ENCODE results near the gene B4GALT4.

Gene B4GALT4

GRCh38 chr3:119237299-119237698 lies 3.4 kb downstream of the B4GALT4 start:
- in situ Hi-C loops (cut with MboI; ENCODE audit: low sequenced_read_pairs) = no loop called here

GRCh38 chr3:119236756-119237155 lies 3.9 kb downstream of the B4GALT4 start:
- in situ Hi-C loops (cut with MboI; ENCODE audit: low sequenced_read_pairs) = no loop called here

GRCh38 chr3:119235151-119235550 lies 5.5 kb downstream of the B4GALT4 start:
- in situ Hi-C loops (cut with MboI; ENCODE audit: low sequenced_read_pairs) = no loop called here

DNA sequence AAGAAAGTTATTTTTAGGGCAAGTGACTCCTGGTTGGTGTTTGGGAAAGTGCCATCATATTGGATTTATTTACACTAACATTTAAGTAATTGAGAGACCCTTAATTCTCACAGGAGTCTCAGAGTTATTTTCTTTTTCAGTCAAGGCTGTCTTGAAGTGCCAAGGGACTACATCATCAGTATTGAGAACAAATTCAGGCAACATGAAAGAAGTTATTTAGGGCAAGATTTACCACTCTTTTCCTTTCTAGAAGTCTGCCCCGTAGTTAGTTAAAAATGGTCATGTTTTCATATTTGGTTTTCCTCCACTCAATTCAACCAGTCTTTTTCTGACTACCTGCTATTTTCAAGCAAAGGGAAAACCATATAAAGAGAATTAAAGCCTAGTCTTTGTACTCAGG lies 6.1 kb downstream of the B4GALT4 start:
- in situ Hi-C loops (cut with MboI; ENCODE audit: low sequenced_read_pairs) = no loop called here

DNA sequence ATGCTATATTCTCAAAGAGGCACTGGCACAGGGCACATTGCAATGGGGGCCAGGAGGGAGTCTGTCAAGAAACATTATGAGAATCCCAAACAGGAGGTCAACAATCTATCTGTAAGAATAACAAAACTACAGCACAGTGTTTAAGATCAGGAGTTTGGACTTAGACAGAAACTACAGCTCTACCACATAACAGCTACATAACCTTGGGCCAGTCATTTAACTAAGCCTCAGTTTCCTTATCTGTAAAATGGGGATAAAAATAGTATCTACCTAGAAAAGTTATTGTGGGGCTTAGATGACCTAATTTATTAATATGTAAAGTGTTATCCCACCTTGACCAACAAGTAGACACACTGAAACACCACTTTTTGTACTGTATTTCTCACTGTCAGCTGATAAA lies 9.9 kb downstream of the B4GALT4 start:
- in situ Hi-C loops (cut with MboI; ENCODE audit: low sequenced_read_pairs) = no loop called here

- in situ Hi-C loops (cut with MboI; ENCODE audit: low sequenced_read_pairs) = no loop called here
These were observed 10.6 kb downstream of the B4GALT4 start for GRCh38 chr3:119230071-119230470.

DNA sequence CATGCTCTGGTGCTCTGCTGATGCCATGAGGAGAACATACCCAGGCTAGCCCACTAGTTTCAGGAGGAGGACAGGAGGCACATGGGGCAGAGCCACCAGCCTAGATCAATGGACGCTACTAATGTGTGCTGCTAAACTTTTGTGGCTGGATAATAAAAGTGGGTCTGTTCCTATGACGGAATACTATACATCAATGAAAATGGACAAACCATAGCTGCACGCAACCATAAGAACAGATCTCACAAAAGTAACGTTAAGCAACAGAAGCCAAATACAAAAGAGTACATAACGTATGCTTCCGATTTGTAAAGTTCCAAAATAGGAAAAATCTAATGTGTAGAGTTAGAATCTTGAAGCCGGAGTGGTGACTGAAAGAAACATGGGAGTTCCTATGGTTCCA lies 11.5 kb downstream of the B4GALT4 start:
- in situ Hi-C loops (cut with MboI; ENCODE audit: low sequenced_read_pairs) = no loop called here

GRCh38 chr3:119228373-119229145 lies 12.1 kb downstream of the B4GALT4 start:
- in situ Hi-C loops (cut with MboI; ENCODE audit: low sequenced_read_pairs) = no loop called here

- in situ Hi-C loops (cut with MboI; ENCODE audit: low sequenced_read_pairs) = no loop called here
These were observed 13.4 kb downstream of the B4GALT4 start for GRCh38 chr3:119227070-119227850.

- in situ Hi-C loops (cut with MboI; ENCODE audit: low sequenced_read_pairs) = no loop called here
These were observed 15.6 kb downstream of the B4GALT4 start for GRCh38 chr3:119225121-119225520.

DNA sequence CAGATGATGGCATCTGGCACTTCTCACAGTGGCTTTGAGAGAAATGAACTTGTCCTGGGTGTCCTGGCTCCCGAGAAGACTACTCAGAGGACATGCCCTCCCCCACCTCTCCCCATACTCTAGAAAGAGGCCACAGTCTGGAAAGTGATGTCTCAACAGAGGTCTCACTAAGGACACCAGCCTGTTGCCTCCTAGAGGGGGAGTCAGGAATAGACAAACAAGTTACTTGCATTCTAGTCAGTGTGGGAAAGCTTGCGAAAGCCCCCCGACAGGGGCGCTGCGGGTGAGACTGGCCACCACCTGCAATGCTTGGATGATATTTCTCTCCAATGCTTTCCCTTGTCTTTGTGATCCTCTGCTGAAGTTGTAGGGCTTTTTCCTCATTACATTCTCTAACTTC lies 17.2 kb downstream of the B4GALT4 start:
- in situ Hi-C loops (cut with MboI; ENCODE audit: low sequenced_read_pairs) = no loop called here

DNA sequence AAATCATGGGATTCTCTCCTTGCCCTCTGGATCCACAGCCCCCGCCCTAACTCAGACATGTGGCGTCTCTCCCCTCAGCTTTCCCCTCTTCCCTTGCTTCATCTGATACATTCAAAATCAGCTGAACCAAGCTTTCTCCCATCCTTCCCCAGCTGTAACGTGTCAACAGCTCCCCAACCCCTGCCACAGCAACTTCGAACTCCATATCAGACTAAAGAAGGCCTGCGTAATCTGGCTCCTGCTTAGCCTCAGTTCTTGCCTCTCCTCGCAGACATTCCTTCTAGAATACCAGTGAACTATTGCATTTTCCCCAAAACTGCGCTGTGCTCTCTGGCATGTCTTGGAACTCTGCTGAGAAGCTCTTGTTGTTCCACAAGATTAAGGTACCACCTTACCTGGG lies 18.3 kb downstream of the B4GALT4 start:
- in situ Hi-C loops (cut with MboI; ENCODE audit: low sequenced_read_pairs) = no loop called here

DNA sequence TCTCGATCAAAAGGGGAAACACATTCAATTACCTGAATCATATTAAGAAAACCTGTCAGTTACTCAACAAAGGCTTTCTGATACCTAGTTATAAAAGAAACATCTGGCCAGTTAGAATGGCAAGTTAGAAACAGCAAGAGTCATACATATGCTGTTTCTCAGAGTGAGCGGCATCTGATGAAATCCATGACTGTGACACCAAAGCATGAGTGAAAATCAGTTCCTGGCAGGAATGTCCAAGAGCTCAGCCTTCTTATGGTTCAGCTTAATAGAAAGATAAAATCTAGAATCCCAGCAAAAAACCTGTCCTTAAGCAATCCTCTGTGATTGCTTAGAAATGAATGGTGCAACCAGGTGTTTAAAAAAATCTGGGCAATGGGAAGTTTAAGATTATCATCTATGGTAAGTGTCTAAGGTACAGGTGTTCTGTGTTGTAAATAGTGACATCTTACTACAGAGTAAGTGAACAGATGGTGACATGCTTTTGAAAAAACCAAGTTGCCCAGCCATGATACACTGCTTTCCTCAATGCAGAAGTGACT lies 18.8 kb downstream of the B4GALT4 start:
- in situ Hi-C loops (cut with MboI; ENCODE audit: low sequenced_read_pairs) = no loop called here

DNA sequence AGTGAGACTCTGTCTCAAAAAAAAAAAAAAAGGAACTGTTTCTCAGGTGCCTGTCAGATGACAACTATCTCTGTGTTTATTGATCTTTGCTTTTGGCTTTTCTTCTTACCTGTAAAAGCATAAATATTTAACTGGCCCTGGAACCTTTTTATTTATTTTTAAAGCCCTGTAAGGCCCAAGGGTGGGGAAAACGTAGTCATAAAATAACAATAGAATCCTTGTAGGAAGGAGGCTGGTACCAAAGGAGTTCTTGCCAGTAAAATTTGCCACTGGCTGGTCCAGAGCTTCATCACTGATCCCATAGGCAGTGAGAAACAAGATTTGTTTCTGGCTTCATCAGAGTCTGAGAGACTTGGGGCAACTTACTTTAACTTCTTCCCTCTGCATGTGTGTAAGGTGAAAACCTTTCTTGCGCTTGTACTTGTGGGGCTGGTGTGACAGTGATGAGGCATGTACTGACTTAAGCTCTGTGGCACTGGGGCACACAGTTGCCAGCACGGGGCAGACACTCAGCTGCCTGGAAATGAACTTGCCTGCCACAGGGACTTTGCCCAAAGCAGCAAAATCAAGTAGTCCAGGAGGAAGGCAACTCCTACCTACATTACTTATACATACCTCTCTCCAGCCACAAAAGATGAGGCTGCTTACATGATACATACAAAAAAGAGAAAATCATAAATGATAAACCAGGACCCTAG lies 19.6 kb downstream of the B4GALT4 start:
- in situ Hi-C loops (cut with MboI; ENCODE audit: low sequenced_read_pairs) = no loop called here

DNA sequence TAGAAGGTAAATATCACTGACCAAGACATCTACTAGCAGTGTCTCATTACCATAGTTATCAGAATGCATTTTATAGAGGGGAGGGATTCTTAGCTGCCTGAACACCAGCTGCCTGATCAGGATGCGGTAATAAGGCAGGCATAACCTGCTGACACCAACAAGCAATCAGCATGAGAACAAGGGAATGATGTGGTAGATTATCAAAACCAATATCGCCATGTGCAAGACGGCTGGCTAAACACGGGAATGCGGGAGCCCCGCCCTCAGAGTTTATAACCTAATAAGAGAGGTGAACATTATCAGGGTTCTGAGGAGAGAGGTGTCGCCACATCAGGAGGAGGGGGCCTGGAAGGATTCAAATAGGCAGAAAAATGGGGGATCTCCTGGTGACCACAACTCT lies 20.5 kb downstream of the B4GALT4 start:
- in situ Hi-C loops (cut with MboI; ENCODE audit: low sequenced_read_pairs) = no loop called here

- in situ Hi-C loops (cut with MboI; ENCODE audit: low sequenced_read_pairs) = no loop called here
These were observed 21.6 kb downstream of the B4GALT4 start for GRCh38 chr3:119219069-119219468.

DNA sequence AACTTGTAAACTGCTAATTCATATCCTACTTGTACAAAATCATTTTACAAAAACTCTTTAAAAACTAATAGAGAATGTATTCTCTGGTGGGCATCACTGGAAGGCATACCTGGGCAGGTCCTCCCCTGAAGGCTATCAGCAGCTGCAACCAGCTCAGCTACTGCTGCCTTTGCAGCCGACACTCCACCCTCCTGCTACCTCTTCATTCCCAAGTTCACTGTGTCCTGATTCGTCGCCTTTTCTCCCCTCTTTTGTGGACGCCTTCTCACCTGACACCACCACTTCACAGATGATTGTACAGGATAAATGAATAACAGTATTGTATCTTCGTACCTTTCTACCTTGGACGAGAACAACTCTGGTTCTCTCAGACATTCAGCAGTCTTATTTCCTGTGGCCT lies 28.9 kb downstream of the B4GALT4 start:
- in situ Hi-C loops (cut with MboI; ENCODE audit: low sequenced_read_pairs) = no loop called here

- in situ Hi-C loops (cut with MboI; ENCODE audit: low sequenced_read_pairs) = no loop called here
These were observed 29.5 kb downstream of the B4GALT4 start for GRCh38 chr3:119211193-119211592.

DNA sequence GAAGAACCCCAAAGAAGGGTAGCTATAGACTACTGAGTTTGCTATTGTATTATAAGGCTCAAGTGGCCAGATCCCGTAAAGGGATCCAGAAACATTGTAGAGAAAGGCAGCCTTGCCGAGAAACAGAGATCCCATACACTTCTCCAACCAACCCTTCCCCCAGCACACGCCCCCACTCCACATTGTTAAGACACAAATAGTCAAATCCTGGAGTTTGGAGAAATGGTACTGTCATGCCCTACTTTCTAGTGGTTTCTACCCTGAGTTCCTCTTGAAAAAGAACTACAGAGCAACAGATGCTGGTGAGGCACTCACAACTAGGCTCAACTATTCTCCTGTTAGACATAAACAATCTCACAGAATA lies 33.2 kb downstream of the B4GALT4 start:
- in situ Hi-C loops (cut with MboI; ENCODE audit: low sequenced_read_pairs) = no loop called here

GRCh38 chr3:119206611-119207511 lies 33.8 kb downstream of the B4GALT4 start:
- in situ Hi-C loops (cut with MboI; ENCODE audit: low sequenced_read_pairs) = no loop called here

DNA sequence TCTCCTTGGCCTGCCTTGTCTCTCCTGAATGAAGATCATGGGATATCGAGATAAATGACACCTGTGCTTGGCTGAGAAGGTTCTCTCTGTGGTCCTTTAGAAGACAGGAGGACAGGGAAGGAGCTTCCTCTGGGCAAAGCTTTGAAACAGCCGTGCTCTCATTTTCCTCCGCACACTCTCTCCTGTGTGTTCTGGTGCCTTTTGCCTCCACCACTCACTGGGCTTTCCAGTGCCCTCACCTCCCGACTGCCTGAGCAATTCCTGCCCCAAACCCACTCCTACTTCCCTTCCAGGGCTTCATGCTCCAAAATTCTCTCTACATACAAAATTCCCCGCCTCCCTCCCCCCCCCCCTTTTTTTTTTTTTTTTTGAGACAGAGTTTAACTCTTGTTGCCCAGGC lies 35.0 kb downstream of the B4GALT4 start:
- in situ Hi-C loops (cut with MboI; ENCODE audit: low sequenced_read_pairs) = no loop called here
